A673 (cell line): ENCODE measurements around the gene ABO.
"Not testable (repeated sequence)": the region's sequence is repeated elsewhere in the genome, so short reads cannot be mapped to it uniquely, and the experiment has no call there.

Experiments
- CTCF ChIP-seq: fragments of 300-800, 200-600 bp; sonication (generic); conservative IDR thresholded peaks from 2 replicates; pipeline ENCODE4 v1.5.1; 2017; ENCODE audit warnings: low read depth, mild to moderate bottlenecking, antibody characterized with exemption, low read length, moderate library complexity, mixed read lengths
- EZH2 ChIP-seq: fragments of 200-600 bp; sonication (generic); IDR thresholded peaks from 2 replicates; pipeline ENCODE4 v1.6.1; 2017; ENCODE audit warnings: borderline replicate concordance, low read depth, mild to moderate bottlenecking, mixed read lengths, antibody characterized with exemption, low read length; ENCODE audit not compliant: poor library complexity, severe bottlenecking

DNA sequence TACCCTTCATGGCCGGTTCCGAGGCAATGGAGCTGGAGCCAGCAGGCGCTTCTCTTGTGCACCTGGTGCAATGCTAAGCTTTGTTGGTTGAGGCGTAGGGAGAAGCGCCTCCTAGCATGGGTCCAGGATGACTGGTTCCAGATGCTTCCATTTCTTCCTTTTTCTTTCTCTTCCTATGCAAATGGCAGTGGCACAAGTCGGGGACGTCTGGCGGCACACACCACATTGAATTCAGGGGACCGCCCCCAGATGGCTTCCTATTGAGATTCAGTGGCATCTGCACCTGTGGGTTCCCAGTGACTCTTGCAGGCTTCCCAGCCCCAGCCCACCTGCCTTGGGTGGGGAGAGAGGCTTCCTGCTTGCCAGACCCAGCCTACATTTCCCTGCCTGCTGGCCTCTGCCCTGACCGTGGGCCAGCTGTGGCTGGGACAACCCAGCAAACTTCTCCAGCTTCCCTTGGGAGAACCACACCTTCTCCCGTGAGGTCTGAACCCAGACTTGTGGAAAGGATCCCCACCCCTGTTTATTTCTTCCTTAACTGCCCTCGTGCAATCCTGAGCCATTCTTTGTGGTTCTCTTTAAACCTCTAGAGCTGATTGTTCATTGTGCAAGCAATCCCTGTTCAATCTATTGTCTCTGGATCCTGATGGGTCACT is 57.5 kb downstream of the ABO start:
- not testable (repeated sequence) for TF ChIP-seq CTCF, EZH2
